ENCODE data around the gene CHL1. TPM values are rescaled to one million over a fixed set of nuclear protein-coding genes. Genes with fewer than 3 reads are reported as not detected.

CHL1 gene
- total and polyA plus RNA-seq, 8 donors: 1.1 to 10.7 (median 2.2) TPM

GRCh38 chr3:394775-395174 is 198.2 kb downstream of the CHL1 start:
- intact Hi-C loops (cut with DNase I): no loop called here
- DNase-seq: no peak
- no peaks in the 10 kb centered on the region for H3K9me3 ChIP-seq
- H3K27me3 ChIP-seq: no peaks in the 10 kb centered on the region
- H3K4me1 ChIP-seq: no peaks in the 10 kb centered on the region
- no peak overlapping the region for H3K4me3 ChIP-seq
- H3K27ac ChIP-seq: no peak overlapping the region
- no peak for TF ChIP-seq CTCF (IDR thresholded peaks at IDR 0.05)
- H3K36me3 ChIP-seq: no peaks in the 10 kb centered on the region
- ATAC-seq: no peak

- no peak for TF ChIP-seq CTCF (IDR thresholded peaks at IDR 0.05)
- H3K4me1 ChIP-seq: no peaks in the 10 kb centered on the region
- no peak for ATAC-seq
- DNase-seq: no peak
- no peak overlapping the region for H3K27ac ChIP-seq
- H3K9me3 ChIP-seq: no peaks in the 10 kb centered on the region
- H3K27me3 ChIP-seq: no peaks in the 10 kb centered on the region
- intact Hi-C loops (cut with DNase I): no loop called here
- H3K36me3 ChIP-seq: no peaks in the 10 kb centered on the region
- H3K4me3 ChIP-seq: no peak overlapping the region
Measured at GRCh38 chr3:396293-396692, 199.7 kb downstream of the CHL1 start.

GRCh38 chr3:399647-400046 is 203.1 kb downstream of the CHL1 start:
- H3K4me1 ChIP-seq: no peaks in the 10 kb centered on the region
- intact Hi-C loops (cut with DNase I): no loop called here

DNA sequence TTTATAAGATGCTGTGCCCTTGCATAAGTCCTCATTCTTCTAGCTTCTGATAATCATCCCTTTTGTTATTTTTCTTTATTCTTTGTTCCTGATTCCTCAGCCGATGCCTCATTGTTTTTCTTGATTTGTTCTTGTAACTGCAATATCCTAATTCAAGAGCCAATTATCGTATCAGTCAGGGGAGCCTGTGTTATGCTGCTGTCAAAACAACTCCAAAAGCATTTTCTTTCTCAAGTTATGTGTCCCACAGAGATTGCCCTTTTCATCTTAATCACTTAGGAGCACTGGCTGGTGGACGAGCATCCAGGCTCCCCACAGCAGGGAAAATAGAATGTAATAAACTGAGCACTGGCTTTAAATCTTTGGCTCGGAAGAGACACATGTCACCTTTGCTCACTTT is 207.3 kb downstream of the CHL1 start:
- no peaks in the 10 kb centered on the region for H3K9me3 ChIP-seq
- no peak overlapping the region for H3K27ac ChIP-seq
- H3K4me1 ChIP-seq: no peaks in the 10 kb centered on the region
- DNase-seq (no peak), ATAC-seq (no peak)
- H3K27me3 ChIP-seq: no peaks in the 10 kb centered on the region
- intact Hi-C loops (cut with DNase I): no loop called here
- H3K36me3 ChIP-seq: no peaks in the 10 kb centered on the region
- TF ChIP-seq CTCF (IDR thresholded peaks at IDR 0.05): no peak
- no peak overlapping the region for H3K4me3 ChIP-seq

More at GRCh38 chr3:399647-400046, 203.1 kb downstream of the CHL1 start:
- Histone ChIP-seq H3K4me3 (no peak overlapping the region), H3K9me3 (no peaks in the 10 kb centered on the region), H3K27ac (no peak overlapping the region), H3K36me3 (no peaks in the 10 kb centered on the region), H3K27me3 (no peaks in the 10 kb centered on the region)
- ATAC-seq: no peak
- TF ChIP-seq CTCF (IDR thresholded peaks at IDR 0.05): no peak
- DNase-seq: no peak

DNA sequence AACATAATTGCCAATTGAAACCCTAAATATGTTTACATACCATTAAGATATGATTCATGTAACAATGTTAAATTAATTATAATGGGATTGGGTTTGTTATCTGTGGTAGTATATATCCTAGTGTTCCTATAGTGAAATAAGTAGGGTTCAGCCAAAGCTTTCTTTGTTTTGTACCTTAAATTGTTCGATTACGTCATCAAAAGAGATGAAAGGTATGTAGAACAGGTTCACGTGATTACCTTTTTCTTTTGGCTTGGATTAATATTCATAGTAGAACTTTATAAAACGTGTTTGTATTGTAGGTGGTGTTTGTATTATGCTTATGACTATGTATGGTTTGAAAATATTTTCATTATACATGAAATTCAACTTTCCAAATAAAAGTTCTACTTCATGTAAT is 212.4 kb downstream of the CHL1 start:
- DNase-seq (no peak), ATAC-seq (no peak)
- Histone ChIP-seq H3K36me3 (no peaks in the 10 kb centered on the region), H3K27ac (no peak overlapping the region), H3K27me3 (no peaks in the 10 kb centered on the region), H3K4me3 (no peak overlapping the region), H3K4me1 (no peaks in the 10 kb centered on the region), H3K9me3 (no peaks in the 10 kb centered on the region)
- no peak for TF ChIP-seq CTCF (IDR thresholded peaks at IDR 0.05)
- intact Hi-C loops (cut with DNase I): no loop called here
